GF-D8 (cell line): ENCODE results near the gene ARHGDIA.
A peak's percentile ranks its signal among the peaks of the same experiment; 100 is the strongest.

Experiments
- DNase-seq: peaks from one replicate; lab custom pipeline; 2025; lab: John Stamatoyannopoulos, UW

ARHGDIA gene

DNA sequence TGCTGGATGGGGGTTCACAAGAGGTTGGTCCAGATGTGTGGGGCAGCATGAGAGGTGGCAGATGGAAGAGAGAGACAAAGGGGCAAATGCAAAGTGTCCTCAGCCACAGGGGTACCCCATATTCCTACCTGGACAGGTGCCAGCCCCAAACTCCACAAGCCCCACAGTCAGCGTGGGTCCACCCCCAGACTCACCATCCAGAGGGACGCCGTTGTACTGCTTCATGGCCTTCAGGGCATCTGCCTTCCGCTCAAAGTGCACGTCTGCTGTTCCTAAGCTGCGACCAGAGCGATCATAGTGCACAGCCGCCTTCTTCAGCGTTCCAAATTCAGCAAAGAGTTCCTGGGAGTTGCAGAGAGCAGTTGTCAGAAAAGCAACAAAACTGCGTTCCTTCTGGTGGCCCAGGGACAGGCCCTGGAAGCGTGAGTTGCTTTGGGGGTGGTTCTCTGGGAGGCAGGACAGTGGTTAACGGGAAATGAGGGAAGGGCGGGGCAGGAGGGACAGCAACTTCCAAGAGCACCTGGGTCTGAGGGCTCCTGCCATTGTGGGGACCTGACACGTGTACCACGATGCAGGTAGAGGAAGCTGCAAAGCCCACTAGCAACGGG lies 18.0 kb upstream of the ARHGDIA start:
- DNase-seq, result no peak

DNA sequence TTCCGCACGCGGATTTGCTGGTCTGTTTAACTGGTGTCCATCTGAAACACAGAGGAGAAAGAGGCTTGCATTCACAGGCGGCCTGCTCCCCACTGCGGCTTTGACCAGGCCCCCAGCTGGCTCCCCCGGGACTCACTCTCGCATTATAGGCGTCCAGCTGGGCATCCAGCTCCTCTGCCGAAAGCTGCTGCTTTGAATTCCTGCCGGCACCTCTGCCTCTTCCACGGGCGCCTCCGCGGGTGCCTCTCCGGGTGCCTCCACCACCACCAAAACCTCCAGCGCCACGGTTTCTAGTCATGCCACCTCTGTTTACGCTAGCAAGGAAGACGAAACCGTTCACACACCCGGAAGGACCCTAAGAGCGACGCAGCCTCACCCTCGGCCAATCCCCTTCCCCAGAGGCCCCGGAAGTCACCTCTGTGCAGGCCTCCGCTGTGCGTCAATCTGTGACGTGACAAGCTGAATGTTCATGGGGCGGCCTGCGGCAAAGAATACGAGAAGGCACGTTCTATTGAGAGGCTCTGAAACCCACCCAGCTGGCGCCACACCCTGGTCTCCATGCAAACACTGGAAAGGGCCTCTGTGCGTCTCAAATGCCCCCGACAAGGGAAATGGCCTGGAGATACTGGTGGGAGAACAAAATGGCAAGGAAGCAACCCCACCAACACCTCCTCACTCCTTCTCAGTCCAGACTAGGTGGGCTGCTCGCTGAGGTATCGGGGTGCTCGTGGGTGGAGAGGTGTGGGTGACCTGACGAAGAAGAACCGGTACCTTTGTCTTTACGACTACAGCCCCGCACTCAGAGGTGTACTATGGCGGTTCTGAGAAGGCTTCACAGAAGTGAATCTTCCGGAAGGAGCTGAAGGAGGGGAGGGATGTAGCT lies 17.2 kb upstream of the ARHGDIA start:
- no peak for DNase-seq

DNA sequence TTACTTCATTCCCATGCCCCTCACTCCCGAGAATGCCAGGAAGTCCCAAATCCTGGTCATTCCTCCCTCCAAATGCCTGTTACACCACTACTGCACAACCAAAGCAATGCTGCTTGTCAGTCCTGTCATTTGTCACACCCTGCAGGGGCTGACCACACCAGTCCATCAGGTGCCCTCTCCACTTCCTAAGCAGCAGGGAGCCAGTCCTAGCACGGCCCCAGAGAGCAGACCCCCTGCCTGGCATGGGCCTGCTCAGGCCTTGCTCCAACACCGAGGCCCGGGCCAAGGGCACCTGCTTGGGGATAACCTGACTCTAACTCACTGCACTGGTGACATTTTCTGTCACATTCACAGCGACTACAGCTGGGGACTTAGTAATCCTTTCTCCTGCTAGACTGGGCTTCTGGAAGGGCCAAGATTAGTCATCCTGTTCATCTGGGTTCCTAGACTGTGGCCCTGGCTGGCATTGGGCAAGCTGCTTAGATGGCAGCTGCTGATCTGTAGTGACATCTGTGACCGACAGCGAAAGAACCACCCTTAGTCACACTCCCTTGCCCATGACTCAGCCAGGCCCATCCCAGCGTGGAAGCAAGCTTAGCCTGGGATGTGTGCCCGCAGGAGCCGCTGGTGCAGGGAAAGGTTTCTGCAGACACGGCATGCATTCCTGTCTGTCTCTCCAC lies 14.9 kb upstream of the ARHGDIA start:
- DNase-seq, result no peak

DNA sequence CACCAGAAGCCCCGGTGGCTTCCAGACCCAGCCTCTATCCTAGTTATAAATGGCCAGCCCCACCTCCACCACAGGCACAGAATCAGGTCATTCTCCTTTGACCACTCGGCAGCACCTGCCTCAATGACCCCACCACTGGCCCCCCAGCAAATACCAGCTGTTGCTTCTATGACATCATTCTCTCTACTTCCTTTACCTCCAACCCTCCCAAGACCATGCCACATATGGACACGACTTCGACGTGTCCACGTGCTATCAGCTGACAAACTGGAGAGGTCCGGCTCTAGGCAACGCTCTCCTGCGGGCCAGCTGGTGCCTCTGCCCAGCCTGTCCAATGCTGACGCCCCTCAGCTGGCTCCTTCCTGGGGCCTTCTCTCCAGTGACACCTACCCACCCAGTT lies 14.3 kb upstream of the ARHGDIA start:
- no peak for DNase-seq

DNA sequence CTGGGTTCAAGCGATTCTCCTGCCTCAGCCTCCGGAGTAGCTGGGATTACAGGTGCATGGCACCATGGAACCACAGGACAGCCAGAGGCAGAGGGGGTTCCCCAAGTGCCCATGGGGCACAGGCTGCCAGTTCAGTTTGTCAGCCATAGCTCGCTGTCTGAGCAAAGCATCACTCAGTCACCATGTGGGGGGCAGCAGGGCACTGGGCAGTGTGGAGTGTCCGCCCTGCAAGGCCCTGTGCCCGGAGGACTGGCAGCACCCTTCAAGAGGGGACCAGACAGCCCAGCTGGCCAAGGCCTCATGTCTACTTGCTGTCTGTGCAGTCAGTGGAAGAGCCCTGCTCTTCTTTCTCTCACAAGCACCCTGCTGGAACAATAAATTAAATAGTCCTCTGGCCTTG lies 13.8 kb upstream of the ARHGDIA start:
- no peak for DNase-seq

DNA sequence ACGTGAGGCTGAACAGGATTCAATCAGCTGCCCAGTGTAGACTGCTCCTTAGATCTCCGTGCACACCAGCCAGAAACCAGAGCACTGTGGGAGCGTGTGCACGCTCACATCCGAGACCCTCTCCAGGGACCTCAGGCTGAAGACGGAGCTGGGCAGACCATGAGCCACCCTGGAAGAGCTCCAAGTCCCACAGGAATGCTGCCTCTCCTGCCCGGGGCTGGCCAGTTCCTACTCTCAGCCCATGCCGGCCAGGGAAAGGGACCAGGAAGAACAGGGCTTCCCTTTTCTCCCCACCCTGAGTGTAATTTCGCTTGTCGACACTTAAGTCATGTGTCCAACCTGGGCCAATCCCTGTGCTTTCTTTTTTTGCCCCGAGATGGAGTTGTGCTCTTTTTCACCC lies 13.4 kb upstream of the ARHGDIA start:
- no peak for DNase-seq

DNA sequence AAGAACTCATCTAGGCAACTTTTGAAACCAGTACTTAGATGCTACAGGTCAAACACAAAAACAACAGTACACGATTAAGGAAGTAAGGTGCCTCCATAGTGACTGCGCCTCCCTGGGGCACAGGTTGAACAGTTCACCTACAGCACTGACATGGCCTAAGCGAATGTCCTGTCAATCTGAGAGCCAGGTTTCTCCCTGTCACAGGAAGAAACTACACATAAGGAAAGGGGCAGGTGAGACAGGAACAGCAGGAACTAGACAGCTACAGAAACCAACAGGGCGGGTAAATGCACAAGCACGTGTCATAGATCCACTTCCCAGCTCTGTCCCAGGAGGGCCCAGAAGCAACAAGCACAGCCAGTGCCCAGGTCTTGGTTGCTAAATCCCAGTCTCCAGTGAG lies 8.0 kb upstream of the ARHGDIA start:
- DNase-seq, result no peak

- no peak for DNase-seq
Measured at GRCh38 chr17:81878294-81878693, 7.2 kb upstream of the ARHGDIA start.

- no peak for DNase-seq
Measured at GRCh38 chr17:81877569-81877968, 6.4 kb upstream of the ARHGDIA start.

GRCh38 chr17:81871387-81872230 lies 472 bp upstream of the ARHGDIA start:
- DNase-seq, result peak; percentile 48

GRCh38 chr17:81870131-81870980 lies 781 bp downstream of the ARHGDIA start:
- no peak for DNase-seq

DNA sequence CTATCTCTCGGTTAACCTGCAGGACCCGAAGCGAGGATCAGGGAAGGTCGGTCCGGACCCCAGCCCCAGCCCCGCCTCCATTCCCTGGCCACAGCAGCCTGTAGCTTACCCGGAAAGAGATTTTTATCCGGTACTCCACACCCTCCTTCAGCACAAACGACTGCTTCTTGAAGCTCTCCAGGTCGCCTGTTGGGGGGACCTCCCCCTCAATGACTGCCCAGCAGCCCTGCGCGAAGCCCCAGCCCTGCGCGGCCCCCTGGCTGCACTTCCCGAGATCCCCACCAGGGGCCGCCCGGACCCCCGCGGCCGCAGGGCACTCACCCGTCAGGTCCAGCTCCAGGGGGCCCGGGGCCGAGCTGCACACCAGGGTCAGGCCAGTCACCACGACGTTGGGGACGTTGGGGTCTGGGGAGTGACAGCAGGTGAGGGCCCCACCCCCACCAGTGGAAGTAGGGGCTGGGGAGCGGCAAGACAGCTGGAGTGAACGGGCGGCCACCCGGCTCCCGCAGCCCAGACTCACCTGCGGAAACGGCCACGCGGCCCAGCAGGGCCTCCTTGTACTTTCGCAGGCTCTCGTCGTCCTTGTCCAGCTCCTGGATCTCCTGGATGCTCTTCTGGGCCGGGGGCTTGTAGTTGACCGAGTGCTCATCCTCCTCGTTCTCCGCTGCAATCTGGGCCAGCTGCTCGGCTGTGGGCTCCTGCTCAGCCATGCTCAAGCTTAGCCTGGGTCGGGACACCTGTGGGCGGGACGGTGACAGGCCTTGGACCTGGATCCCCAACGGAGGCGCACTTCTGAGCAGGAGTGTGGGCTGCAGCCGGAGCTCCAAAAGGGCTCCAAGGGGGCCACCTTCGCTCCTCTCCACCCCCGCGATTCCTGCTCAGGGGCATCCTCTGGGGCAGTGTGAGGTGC lies 1.7 kb downstream of the ARHGDIA start:
- DNase-seq, result no peak

- DNase-seq, result no peak
Measured at GRCh38 chr17:81868674-81869220, 2.4 kb downstream of the ARHGDIA start.

DNA sequence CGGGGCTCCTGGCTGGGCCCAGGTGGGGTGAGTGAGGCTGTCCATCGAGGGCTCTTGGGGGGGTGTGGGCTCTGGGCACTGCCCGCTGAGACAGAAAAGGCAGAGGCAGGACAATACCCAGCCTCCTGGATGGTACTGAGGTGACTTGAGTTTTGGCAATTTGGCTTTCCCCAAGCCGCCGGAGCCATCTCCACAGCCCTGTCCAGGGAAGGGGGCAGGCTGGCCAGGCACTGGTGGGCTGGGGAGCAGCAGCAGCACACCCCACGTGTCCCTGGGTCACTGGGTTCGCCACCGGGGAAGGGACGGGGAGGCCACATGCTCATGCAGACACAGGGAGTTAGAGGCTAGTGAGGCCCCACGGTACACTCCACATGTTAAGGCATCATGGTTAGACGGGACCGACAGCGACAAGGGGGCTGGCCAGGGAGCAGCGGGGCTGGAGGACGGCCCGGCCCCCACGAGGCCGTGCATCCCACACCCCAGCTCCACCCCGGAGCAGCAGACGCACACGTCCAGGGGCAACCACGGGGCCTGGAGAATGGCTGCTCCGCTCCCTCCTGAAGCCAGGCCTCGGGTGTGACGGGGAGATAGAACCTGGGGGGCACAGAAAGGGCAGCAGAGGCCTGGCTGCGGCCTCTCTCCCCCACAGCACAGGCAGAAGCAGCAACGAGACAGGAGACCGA lies 3.0 kb downstream of the ARHGDIA start:
- DNase-seq, result no peak

- peak; percentile 61 for DNase-seq
Measured at GRCh38 chr17:81867170-81867990, 3.8 kb downstream of the ARHGDIA start.

DNA sequence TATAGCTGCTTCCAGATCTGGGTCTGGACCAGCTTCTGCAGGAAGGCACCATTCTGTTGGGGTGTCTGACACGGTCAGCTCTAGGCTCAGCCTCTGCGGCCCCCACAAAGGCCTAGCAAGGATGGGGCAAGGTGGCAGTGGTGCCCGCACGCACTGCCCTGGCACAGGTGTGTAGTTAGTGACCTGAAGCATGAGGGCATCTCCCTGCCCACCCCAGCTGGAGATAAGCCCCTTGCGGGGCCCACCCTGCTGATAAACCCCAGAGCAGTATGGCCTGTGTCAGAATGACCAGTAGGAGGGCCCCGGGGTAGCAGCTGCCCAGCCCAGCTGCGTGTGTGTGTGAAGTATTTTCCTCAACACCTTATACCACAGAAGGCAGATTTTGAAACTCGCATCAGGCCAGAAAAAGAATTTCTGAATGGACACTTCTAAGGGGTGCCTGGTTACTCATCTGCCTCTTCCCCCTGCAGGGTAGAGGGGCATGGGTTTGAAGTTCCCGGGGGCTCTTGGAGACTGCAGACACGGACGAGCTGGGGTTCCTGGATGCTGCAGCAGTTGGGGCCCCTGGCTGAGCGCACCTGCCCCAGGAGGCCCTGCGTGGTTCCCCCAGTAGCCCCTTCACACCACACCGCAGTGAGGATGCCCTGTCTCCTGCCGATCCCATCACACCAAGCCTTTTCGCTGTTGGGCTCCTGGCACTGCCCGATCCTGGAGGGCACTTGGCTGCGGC lies 4.5 kb downstream of the ARHGDIA start:
- DNase-seq, result no peak

DNA sequence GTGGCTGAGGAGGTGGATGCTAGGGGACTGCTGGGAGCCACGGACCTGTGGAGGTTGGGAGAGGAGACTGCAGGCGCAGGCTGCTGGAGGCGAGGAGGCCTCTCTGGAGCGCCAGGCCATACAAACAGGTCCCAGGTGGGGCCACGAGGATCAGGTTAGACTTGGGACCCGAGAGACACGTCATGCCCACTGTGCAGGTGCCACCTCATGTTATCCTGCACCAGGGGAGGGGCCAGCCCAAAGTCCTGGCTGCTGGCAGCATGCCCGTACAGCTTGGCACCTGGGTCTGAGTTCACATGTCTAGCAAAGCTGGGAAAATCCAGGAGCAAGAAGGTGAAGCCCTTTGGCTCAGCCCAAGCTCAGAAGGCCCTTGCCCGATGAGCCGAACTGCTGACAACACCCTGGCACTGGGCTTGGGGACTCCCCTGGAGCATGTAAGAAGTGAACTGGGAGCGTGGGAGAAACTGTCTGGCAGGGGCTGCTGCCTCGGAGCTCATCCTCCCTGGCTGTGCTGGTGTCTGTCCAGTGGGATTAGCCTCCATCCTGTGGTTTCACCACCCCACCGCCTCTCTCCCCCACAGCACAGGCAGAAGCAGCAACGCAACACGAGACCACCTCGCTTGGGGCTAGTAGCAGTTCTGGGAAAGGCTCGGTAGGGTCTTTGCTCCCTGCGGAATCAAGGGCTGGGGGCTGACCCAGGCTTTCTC lies 5.3 kb downstream of the ARHGDIA start:
- no peak for DNase-seq
